Measurements from ENCODE around the gene EPHA10. TPM values are rescaled to one million over a fixed set of nuclear protein-coding genes. Genes with fewer than 3 reads are reported as not detected.

EPHA10 gene
- total RNA-seq, 4 donors from 2014 or later, result 0.19 to 0.49 (median 0.31) TPM; not detected in 1

- no peaks in the 10 kb centered on the region for H3K9me3 ChIP-seq
- no peak for DNase-seq
- H3K27ac ChIP-seq, result no peak overlapping the region
- 57 to 69% methylated on average over 21 to 42 of the region's 68 CpGs for WGBS, 2 donors
- no peaks in the 10 kb centered on the region for H3K36me3 ChIP-seq
- TF ChIP-seq POLR2A (IDR thresholded peaks at IDR 0.05) (no peak), CTCF (IDR thresholded peaks at IDR 0.05) (no peak)
- peaks cover 0 to 100% (median 21%) of the 10 kb centered on the region in 4 donors for H3K27me3 ChIP-seq
- peaks cover 0 to 8% (median 3%) of the 10 kb centered on the region in 3 donors for H3K4me1 ChIP-seq
- no peak overlapping the region for H3K4me3 ChIP-seq
- intact Hi-C loops (cut with DNase I), result no loop called here
These were observed 3.4 kb downstream of the EPHA10 start for GRCh38 chr1:37761416-37762095.

GRCh38 chr1:37759451-37759850, 5.5 kb downstream of the EPHA10 start:
- peaks cover 0 to 100% (median 8%) of the 10 kb centered on the region in 4 donors for H3K27me3 ChIP-seq
- WGBS, 2 donors, result 73 to 89% methylated on average over 2 of the region's 2 CpGs
- TF ChIP-seq POLR2A (IDR thresholded peaks at IDR 0.05) (no peak), CTCF (IDR thresholded peaks at IDR 0.05) (no peak)

GRCh38 chr1:37755951-37756560, 8.9 kb downstream of the EPHA10 start:
- Histone ChIP-seq H3K9me3 (no peaks in the 10 kb centered on the region), H3K27me3 (peaks cover 3 to 100% (median 9%) of the 10 kb centered on the region in 4 donors), H3K4me3 (no peak overlapping the region), H3K27ac (no peak overlapping the region), H3K36me3 (no peaks in the 10 kb centered on the region), H3K4me1 (peaks cover 0 to 19% (median 8%) of the 10 kb centered on the region in 3 donors)
- TF ChIP-seq POLR2A (IDR thresholded peaks at IDR 0.05) (no peak), CTCF (IDR thresholded peaks at IDR 0.05) (no peak)
- WGBS, 2 donors, result 44 to 50% methylated on average over 2 of the region's 4 CpGs
- intact Hi-C loops (cut with DNase I), result no loop called here
- DNase-seq, result no peak

More at GRCh38 chr1:37759451-37759850, 5.5 kb downstream of the EPHA10 start:
- Histone ChIP-seq H3K27ac (no peak overlapping the region), H3K4me3 (no peak overlapping the region), H3K4me1 (no peaks in the 10 kb centered on the region), H3K9me3 (no peaks in the 10 kb centered on the region), H3K36me3 (no peaks in the 10 kb centered on the region)
- no peak for DNase-seq
- intact Hi-C loops (cut with DNase I), result no loop called here

GRCh38 chr1:37755290-37755689, 9.6 kb downstream of the EPHA10 start:
- Histone ChIP-seq H3K27me3 (peaks cover 3 to 100% (median 9%) of the 10 kb centered on the region in 4 donors), H3K27ac (no peak overlapping the region)
- 40 to 83% methylated on average over 1 of the region's 1 CpG for WGBS, 2 donors

More at GRCh38 chr1:37755290-37755689, 9.6 kb downstream of the EPHA10 start:
- Histone ChIP-seq H3K9me3 (no peaks in the 10 kb centered on the region), H3K36me3 (no peaks in the 10 kb centered on the region), H3K4me1 (peaks cover 0 to 19% (median 8%) of the 10 kb centered on the region in 3 donors), H3K4me3 (no peak overlapping the region)
- DNase-seq, result no peak
- intact Hi-C loops (cut with DNase I), result no loop called here
- no peak for TF ChIP-seq POLR2A (IDR thresholded peaks at IDR 0.05)
- no peak for TF ChIP-seq CTCF (IDR thresholded peaks at IDR 0.05)

All from esophagus squamous epithelium (tissue), 5 donors.